A673 (cell line): ENCODE data around the gene NEDD4L.

Experiments
- CTCF ChIP-seq: fragments of 300-800, 200-600 bp; sonication (generic); conservative IDR thresholded peaks from 2 replicates; pipeline ENCODE4 v1.5.1; 2017; ENCODE audit warnings: low read depth, mild to moderate bottlenecking, antibody characterized with exemption, low read length, moderate library complexity, mixed read lengths
- EZH2 ChIP-seq: fragments of 200-600 bp; sonication (generic); IDR thresholded peaks from 2 replicates; pipeline ENCODE4 v1.6.1; 2017; ENCODE audit warnings: borderline replicate concordance, low read depth, mild to moderate bottlenecking, mixed read lengths, antibody characterized with exemption, low read length; ENCODE audit not compliant: poor library complexity, severe bottlenecking

GRCh38 chr18:58132595-58133261, 88.7 kb downstream of the NEDD4L start:
- no peak for TF ChIP-seq CTCF
- no peak for TF ChIP-seq EZH2
